Choroid plexus epithelial cell (primary cell): Measurements from ENCODE around the gene DISP3.

Source experiments
- DNase-seq: peaks from one replicate; pipeline ENCODE4 v3.0.0-alpha.2; 2010; ENCODE audit warnings: low read depth
- H3K4me3 ChIP-seq: 2 replicates; pipeline ENCODE4 v1.5.1; 2011; ENCODE audit warnings: low read depth, mild to moderate bottlenecking, control low read depth, low read length, moderate library complexity
- TF ChIP-seq, protein P1 (sequence below): conservative IDR thresholded peaks from 2 replicates; pipeline ENCODE4 v1.5.1; 2011; ENCODE audit warnings: low read depth, mild to moderate bottlenecking, control low read depth, inconsistent platforms, low read length, moderate library complexity

The DISP3 gene

DNA sequence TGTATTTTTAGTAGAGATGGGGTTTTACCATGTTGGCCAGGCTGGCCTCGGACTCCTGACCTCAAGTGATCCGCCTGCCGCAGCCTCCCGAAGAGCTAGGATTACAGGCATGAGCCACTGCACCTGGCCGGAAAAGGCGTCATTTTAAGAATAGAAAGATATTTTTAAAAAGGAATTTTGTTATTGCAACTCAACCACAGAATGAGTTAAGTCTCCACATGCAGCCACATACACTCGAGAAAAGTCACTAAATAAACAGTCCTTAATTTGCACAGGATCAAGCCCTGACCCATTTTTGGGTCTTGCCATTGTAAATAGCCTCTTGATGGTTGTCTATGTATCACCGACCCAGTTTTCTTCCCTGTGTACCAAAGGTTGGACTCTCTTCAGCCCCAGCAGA lies 89.7 kb downstream of the DISP3 start:
- DNase-seq = no peak
- no peak overlapping the region for H3K4me3 ChIP-seq
- TF ChIP-seq, protein P1, sequence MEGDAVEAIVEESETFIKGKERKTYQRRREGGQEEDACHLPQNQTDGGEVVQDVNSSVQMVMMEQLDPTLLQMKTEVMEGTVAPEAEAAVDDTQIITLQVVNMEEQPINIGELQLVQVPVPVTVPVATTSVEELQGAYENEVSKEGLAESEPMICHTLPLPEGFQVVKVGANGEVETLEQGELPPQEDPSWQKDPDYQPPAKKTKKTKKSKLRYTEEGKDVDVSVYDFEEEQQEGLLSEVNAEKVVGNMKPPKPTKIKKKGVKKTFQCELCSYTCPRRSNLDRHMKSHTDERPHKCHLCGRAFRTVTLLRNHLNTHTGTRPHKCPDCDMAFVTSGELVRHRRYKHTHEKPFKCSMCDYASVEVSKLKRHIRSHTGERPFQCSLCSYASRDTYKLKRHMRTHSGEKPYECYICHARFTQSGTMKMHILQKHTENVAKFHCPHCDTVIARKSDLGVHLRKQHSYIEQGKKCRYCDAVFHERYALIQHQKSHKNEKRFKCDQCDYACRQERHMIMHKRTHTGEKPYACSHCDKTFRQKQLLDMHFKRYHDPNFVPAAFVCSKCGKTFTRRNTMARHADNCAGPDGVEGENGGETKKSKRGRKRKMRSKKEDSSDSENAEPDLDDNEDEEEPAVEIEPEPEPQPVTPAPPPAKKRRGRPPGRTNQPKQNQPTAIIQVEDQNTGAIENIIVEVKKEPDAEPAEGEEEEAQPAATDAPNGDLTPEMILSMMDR = no peak

DNA sequence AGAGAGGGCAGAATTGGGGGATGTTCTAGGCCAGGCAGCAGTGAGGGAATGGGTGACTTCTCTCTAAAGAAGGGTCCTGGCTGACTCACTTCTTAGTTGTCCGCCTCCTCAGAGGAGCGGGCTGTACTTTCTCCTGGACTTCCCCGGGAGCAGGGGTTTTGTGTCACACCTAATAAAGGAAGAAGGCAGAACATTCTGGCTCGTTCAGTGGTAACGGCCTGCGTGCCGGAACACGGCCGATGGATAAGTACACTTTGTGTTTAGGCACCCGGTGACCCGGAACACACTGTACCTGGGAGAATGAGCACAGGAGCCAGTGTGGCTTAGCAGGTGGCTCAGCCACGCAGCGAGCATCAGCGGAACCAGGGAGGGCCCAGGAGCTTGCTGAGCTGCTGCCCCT lies 90.6 kb downstream of the DISP3 start:
- no peak overlapping the region for H3K4me3 ChIP-seq
- TF ChIP-seq, protein P1 = no peak
- no peak for DNase-seq

DNA sequence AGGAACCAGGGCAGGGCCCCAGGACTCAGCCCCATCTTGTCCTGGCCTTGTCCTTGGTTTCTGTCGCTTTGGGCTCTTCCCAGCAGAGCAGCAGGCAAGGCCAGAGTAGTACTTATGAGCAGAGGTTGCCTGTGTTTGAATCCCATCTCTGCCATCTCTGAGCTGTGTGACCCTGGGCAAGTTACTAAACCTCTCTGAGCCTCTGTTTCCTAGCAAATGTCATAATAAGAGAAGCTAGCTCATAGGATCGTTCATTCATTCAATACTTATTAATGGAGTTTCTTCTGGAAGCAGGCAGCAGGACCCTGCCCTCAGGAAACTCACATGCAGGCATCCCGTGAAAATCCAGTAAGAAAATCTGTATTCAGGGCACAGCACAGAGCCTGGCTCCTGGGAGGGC lies 91.0 kb downstream of the DISP3 start:
- DNase-seq = no peak
- no peak overlapping the region for H3K4me3 ChIP-seq
- TF ChIP-seq, protein P1 = no peak

DNA sequence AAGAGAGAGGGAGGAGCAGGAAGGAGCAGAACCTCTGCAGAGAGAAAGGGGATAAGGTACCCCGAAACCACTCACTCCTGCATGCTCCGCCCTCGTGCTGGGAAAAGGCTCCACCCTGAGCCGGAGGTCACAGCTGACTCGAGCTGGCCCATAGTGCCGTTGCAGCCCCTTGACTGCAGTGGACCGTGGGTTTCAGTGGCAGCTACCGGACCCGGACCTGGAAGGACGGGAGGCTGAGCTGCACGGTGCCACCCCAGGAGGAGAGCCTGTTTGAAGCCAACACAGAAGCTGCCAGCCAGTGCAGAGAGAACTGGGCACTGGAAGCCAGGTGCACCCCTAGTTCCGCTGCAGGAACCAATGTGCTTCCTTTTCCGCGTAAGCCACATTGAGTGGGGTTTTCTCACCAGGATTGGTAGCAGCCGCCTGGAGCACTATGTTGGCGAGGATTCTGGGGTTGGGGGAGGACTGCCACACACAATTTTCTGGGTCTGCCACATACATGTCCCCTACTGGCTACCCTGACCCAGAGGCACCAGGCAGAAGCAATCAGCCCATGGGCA lies 91.9 kb downstream of the DISP3 start:
- TF ChIP-seq, protein P1 = no peak
- no peak overlapping the region for H3K4me3 ChIP-seq

DNA sequence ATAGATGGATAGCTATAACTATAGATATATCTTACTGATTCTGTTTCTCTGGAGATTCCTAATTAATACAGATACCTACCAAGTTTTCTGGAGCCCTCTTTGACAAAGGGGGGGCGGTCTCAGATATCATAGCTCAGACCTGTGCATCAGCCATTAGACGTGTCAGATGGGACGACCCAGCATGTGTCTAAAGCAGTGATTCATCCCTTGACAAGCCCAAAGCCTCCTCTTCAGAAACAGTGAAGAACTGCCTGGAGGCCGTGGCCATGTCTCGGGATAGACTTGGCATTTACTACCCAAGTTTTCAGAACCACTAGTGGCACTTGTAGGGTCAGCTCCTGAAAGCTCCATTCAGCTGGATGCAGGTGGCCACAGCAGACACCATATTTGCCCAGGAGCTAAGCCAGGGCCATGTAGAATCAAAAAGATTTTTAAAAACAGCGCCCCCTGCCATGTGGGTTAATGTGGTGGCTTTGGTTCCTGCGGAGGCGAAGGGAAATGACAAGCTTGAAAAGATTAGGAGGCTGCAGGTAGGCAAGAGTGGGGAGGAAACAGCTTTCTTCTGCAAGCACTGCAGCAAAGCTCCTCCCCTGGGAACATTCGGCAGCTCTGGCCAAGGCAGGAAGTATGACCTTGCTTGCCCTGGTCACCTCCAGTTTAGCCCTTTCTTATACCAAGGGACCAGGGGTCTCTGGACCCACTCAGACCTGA lies 93.1 kb downstream of the DISP3 start:
- TF ChIP-seq, protein P1 = no peak
- no peak overlapping the region for H3K4me3 ChIP-seq
- no peak for DNase-seq

More for the DNA sequence above, 91.9 kb downstream of the DISP3 start:
- no peak for DNase-seq

- no peak overlapping the region for H3K4me3 ChIP-seq
- TF ChIP-seq, protein P1 = no peak
Measured at GRCh38 chr1:11573116-11573692, 94.2 kb downstream of the DISP3 start.

More at GRCh38 chr1:11573116-11573692, 94.2 kb downstream of the DISP3 start:
- no peak for DNase-seq
